Pancreas (tissue), 10 donors: Measurements from ENCODE around the gene MTCL1. TPM values are rescaled to one million over a fixed set of nuclear protein-coding genes. Genes with fewer than 3 reads are reported as not detected.

Experiments
- ATAC-seq, 4 donors: fragments of 200-7000 bp; cut with Tn5 transposase; one replicate each; pipeline versions ENCODE4 v1.8.0 to v1.9.1; 2020; ENCODE audit warnings: mild to moderate bottlenecking in 4 of 4, moderate library complexity in 4 of 4
- DNase-seq, 6 donors: peaks; one replicate each; pipeline ENCODE4 v3.0.0-alpha.2; 2020
- FAIRE-seq: peaks from 2 replicates; lab custom pipeline; 2012; peaks lifted over from hg19 to GRCh38; lab: Jason Lieb, UNC
- H3K27ac ChIP-seq, 4 donors: fragments of 200-600 bp; sonication (generic); 1 replicate in 3 of 4; 2 replicates in 1 of 4; pipeline versions ENCODE4 v1.5.0 to v1.8.0; 2020
- H3K27me3 ChIP-seq, 4 donors: fragments of 200-600 bp; one replicate each; pipeline ENCODE4 v1.8.0; 2021
- H3K36me3 ChIP-seq, 3 donors: fragments of 200-600 bp; sonication (generic) in 1 of 3; one replicate each; pipeline versions ENCODE4 v1.5.0 to v1.8.0; 2020 to 2021
- H3K4me1 ChIP-seq, 3 donors: fragments of 200-600 bp; one replicate each; pipeline ENCODE4 v1.8.0; 2021
- H3K4me3 ChIP-seq, 4 donors: fragments of 200-600 bp; sonication (generic) in 2 of 4; one replicate each; pipeline versions ENCODE4 v1.5.0 to v1.8.0; 2020 to 2021
- H3K9me3 ChIP-seq, 4 donors: fragments of 200-600 bp; one replicate each; pipeline ENCODE4 v1.8.0; 2021
- WGBS, 2 donors: extraction: QIAGEN DNeasy Blood & Tissue Kit; methylation state at CpG; one replicate each; pipeline ENCODE4 v1.1.7; 2013; 5-methylcytosine and 5-hydroxymethylcytosine counted together
- intact Hi-C, 3 donors: fragments of 100-400 bp; cut with DNase I; formaldehyde crosslinking; loops; one replicate each; pipeline versions ENCODE4 v1.11.1 to v1.14.2; 2022
- polyA plus RNA-seq, 2 donors: library from polyadenylated mRNA; stranded (reverse); fragments of 200-250 nt; gene quantifications; one replicate each; pipeline ENCODE4 v1.2.3, GENCODE V29; 2013
- total RNA-seq, 6 donors: library from RNA; stranded (reverse); fragmentation: NEBNext Ultra II Directional in 4 of 6; extraction: Animal tissue kit (Norgen Biotek cat#: 25700) in 4 of 6; gene quantifications; one replicate each; pipeline versions ENCODE4 v1.2.1 to v1.2.4, GENCODE V29; 2021 to 2023
- TF ChIP-seq, protein P1 (sequence below), 4 donors: fragments of 200-600 bp; sonication (generic) in 3 of 4; IDR thresholded peaks; one replicate each; pipeline versions ENCODE4 v1.5.0 to v1.8.0; 2021; ENCODE audit warnings: antibody characterized with exemption in 4 of 4
- donor health status: healthy with polysubstance abuse.
- donor health status: DM: no; HTN: no; CAD: no; lungs with moderate emphysema.
- donor health status: DM: no; HTN: no; CAD: no.
- donor health status: control.
- donor health status: control.
- donor health status: Bipolar disorder and iron deficiency.
- donor health status: DM: yes; HTN: yes; CAD: no.
- donor health status: DM: no; HTN: no; CAD: no.
- donor health status: DM: no; HTN: no; CAD: no.
- donor health status: DM: yes; HTN: yes; CAD: no.

Gene MTCL1
- total and polyA plus RNA-seq, 8 donors: 9.2 to 18.4 (median 12.9) TPM

DNA sequence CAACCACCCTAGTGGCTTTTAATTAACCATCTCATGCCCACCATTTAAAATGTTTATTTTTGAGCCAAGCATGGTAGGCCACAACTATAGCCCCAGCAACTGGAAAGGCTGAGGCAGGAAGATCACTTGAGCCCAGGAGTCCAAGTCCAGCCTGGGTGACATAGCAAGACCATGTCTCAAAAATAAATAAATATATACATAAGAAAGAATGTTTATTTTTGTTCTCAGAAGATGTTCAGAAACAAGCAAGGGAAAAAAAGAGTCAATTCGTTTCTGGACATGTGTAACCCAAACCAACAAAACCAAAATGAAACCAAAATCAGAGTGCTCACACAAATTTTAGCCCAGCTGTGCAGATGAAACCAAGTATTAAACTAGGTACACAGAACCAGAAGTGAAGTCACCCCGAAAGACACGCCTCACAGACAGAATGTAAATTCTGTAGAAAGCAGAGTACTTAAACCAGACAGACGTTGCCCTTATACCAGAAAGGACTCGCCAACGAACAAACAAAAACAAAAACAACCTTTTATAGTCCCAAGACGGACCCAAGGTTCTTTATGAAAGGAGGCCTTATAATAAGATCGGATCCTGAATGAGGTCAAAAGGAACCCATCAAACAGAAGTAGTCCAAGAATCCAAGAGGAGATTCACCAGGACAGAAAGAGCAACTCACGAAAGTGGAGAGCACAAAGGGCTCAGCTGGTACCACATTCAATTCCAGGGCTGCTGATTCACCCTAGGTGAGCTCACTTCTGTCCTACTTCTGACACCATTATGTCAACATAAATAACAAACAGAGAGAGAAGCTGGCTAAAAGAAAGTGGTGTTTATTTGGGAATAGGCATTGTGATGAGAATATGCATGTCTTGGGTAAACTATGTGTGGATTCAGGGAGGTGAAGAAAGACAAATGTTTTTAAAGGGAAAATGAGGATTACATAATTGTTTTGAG, 31.8 kb upstream of the MTCL1 start:
- Histone ChIP-seq H3K4me1 (no peaks in the 10 kb centered on the region), H3K9me3 (no peaks in the 10 kb centered on the region), H3K27me3 (peaks cover 0 to 6% (median 0%) of the 10 kb centered on the region in 4 donors), H3K36me3 (no peaks in the 10 kb centered on the region), H3K4me3 (no peak overlapping the region), H3K27ac (no peak overlapping the region)
- FAIRE-seq (no peak), DNase-seq (no peak), ATAC-seq (no peak)
- TF ChIP-seq, protein P1, sequence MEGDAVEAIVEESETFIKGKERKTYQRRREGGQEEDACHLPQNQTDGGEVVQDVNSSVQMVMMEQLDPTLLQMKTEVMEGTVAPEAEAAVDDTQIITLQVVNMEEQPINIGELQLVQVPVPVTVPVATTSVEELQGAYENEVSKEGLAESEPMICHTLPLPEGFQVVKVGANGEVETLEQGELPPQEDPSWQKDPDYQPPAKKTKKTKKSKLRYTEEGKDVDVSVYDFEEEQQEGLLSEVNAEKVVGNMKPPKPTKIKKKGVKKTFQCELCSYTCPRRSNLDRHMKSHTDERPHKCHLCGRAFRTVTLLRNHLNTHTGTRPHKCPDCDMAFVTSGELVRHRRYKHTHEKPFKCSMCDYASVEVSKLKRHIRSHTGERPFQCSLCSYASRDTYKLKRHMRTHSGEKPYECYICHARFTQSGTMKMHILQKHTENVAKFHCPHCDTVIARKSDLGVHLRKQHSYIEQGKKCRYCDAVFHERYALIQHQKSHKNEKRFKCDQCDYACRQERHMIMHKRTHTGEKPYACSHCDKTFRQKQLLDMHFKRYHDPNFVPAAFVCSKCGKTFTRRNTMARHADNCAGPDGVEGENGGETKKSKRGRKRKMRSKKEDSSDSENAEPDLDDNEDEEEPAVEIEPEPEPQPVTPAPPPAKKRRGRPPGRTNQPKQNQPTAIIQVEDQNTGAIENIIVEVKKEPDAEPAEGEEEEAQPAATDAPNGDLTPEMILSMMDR (IDR thresholded peaks at IDR 0.05): no peak
- intact Hi-C loops: no loop called here
- WGBS, 2 donors: 86 to 92% methylated on average over 9 of the region's 9 CpGs

DNA sequence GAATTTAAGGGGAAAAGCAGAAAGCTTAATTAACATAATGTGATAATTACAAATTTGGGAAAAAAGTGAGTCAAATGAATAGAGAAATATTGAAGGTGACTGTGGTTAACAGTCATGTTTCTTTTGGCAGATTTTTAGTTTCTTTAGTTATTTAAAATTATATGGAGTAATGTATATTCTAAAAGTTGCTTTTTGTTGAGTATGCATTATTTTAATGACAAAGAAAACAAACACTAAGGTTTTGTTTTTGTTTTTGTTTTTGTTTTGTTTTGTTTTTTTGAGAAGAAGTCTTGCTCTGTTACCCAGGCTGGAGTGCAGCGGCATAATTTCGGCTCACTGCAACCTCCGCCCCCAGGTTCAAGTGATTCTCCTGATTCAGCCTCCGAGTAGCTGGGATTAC, 30.3 kb upstream of the MTCL1 start:
- ATAC-seq (no peak), FAIRE-seq (no peak), DNase-seq (no peak)
- peaks cover 0 to 6% (median 0%) of the 10 kb centered on the region in 4 donors for H3K27me3 ChIP-seq
- H3K27ac ChIP-seq: no peak overlapping the region
- H3K9me3 ChIP-seq: no peaks in the 10 kb centered on the region
- intact Hi-C loops: no loop called here
- H3K4me1 ChIP-seq: no peaks in the 10 kb centered on the region
- 88 to 91% methylated on average over 4 of the region's 4 CpGs for WGBS, 2 donors
- TF ChIP-seq, protein P1 (IDR thresholded peaks at IDR 0.05): no peak
- H3K36me3 ChIP-seq: no peaks in the 10 kb centered on the region
- H3K4me3 ChIP-seq: no peak overlapping the region

DNA sequence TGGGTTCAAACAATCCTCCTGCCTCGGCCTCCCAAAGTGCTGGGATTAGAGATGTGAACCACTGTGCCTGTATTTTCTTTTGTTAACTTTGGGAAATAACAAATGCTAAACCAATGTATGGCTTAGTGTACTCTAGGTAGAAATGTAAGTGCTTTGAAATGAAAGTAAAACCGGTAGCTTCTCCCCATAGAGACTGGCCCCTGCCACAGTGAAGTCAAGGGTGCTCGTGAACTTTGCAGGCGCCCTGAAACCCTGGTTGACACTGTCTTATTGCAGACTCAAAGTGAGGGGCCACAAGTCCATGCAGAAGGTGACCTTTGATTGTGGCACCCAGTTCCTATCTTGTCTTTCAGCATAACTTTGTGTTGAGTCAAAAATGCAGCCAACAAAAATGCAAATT, 24.2 kb upstream of the MTCL1 start:
- Histone ChIP-seq H3K9me3 (no peaks in the 10 kb centered on the region), H3K27ac (no peak overlapping the region), H3K27me3 (no peaks in the 10 kb centered on the region), H3K4me3 (no peak overlapping the region), H3K36me3 (no peaks in the 10 kb centered on the region), H3K4me1 (no peaks in the 10 kb centered on the region)
- TF ChIP-seq, protein P1 (IDR thresholded peaks at IDR 0.05): no peak
- ATAC-seq (no peak), FAIRE-seq (no peak), DNase-seq (no peak)
- WGBS, 2 donors: 90 to 93% methylated on average over 4 of the region's 4 CpGs
- intact Hi-C loops: no loop called here

DNA sequence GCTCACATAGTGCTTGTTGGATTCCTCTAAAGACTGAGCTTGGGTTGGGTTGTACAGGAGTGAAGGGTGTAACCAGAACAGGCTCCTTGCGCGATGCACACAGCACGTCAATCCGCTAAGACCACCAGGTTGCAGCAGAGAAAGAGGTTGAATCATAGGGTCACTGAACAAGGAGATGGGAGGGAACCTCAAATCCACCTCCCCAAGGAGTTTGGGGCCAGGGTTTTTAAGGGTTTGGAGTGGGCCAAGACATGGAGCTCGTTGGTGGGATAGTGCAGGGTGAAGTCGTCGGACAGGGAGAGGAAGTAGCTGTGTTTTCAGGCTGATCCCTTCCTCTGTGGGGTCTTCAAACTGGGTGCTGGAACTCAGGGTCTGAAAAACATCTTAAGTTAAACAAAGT, 20.8 kb upstream of the MTCL1 start:
- FAIRE-seq: no peak
- Histone ChIP-seq H3K36me3 (no peaks in the 10 kb centered on the region), H3K4me1 (no peaks in the 10 kb centered on the region), H3K9me3 (no peaks in the 10 kb centered on the region), H3K27me3 (no peaks in the 10 kb centered on the region), H3K4me3 (no peak overlapping the region), H3K27ac (no peak overlapping the region)
- ATAC-seq: no peak
- intact Hi-C loops: no loop called here
- TF ChIP-seq, protein P1 (IDR thresholded peaks at IDR 0.05): no peak
- DNase-seq: no peak
- WGBS, 2 donors: 87 to 91% methylated on average over 7 of the region's 7 CpGs
